Measurements from ENCODE around the gene UBXN2A.
"Not testable (repeated sequence)": the region's sequence is repeated elsewhere in the genome, so short reads cannot be mapped to it uniquely, and the experiment has no call there.

UBXN2A gene

GRCh38 chr2:24026233-24026632 is 86.0 kb downstream of the UBXN2A start:
- H2BK12ac ChIP-seq (ENCODE audit: low read length): no peak overlapping the region
- DNase-seq (ENCODE audit: low spot score): no peak
- H3K18ac ChIP-seq (ENCODE audit: low read length): no peak overlapping the region
- peak overlapping the region; percentile 19 for H2AFZ ChIP-seq (ENCODE audit: low read length)
- H3K27ac ChIP-seq (replicated peaks; ENCODE audit: low read length): no peak overlapping the region
- no peaks in the 10 kb centered on the region for H3K9me3 ChIP-seq (replicated peaks in 1 of 2; ENCODE audit: control insufficient read depth in 2 of 2, insufficient read depth in 1 of 2, low read depth in 1 of 2, low read length in 2 of 2)
- no peak overlapping the region for H2BK5ac ChIP-seq (ENCODE audit: low read length)
- H4K91ac ChIP-seq (ENCODE audit: low read depth, low read length, poor library complexity): no peak overlapping the region
- no peak overlapping the region for H3K9ac ChIP-seq (ENCODE audit: low read depth, low read length, poor library complexity)
- H3K23ac ChIP-seq (ENCODE audit: low read depth, low read length, poor library complexity): no peak overlapping the region
- H3K4ac ChIP-seq (ENCODE audit: low read length): no peak overlapping the region
- H3K27me3 ChIP-seq (ENCODE audit: control insufficient read depth in 3 of 3, insufficient read depth in 3 of 3, low read depth in 1 of 3, low read length in 3 of 3): no peaks in the 10 kb centered on the region
- no peak overlapping the region for H3K4me2 ChIP-seq (ENCODE audit: insufficient read depth, low read length, poor library complexity, severe bottlenecking)
- H3K79me1 ChIP-seq (ENCODE audit: low read depth, low read length): peaks cover 6% of the 10 kb centered on the region
- no peak overlapping the region for H3K4me3 ChIP-seq (ENCODE audit: low read length in 2 of 2)
- peaks cover 17 to 74% of the 10 kb centered on the region in 2 donors for H3K36me3 ChIP-seq (replicated peaks in 1 of 2; ENCODE audit: control insufficient read depth in 2 of 2, insufficient read depth in 2 of 2, low read length in 2 of 2)
- no peak overlapping the region for H2BK15ac ChIP-seq (ENCODE audit: low read length)
- no peak overlapping the region for H3K14ac ChIP-seq (ENCODE audit: low read length)
- no peak overlapping the region for H4K8ac ChIP-seq (ENCODE audit: low read depth, low read length)
- H2AK5ac ChIP-seq (ENCODE audit: low read depth, low read length): no peak overlapping the region
- WGBS, 2 donors (ENCODE audit: extremely low coverage in 2 of 2, insufficient read length in 2 of 2, insufficient replicate concordance in 1 of 2): no CpG with 5 or more reads among the region's 2 CpGs
- H2BK120ac ChIP-seq (ENCODE audit: low read depth, low read length): no peak overlapping the region
- peaks cover 4 to 18% of the 10 kb centered on the region in 2 donors for H3K4me1 ChIP-seq (ENCODE audit: control insufficient read depth in 2 of 2, insufficient read depth in 1 of 2, low read depth in 1 of 2, low read length in 2 of 2)

- Histone ChIP-seq H4K8ac (ENCODE audit: low read depth, low read length) (no peak overlapping the region), H3K18ac (ENCODE audit: low read length) (no peak overlapping the region), H3K27ac (replicated peaks; ENCODE audit: low read length) (no peak overlapping the region), H2AFZ (ENCODE audit: low read length) (no peak overlapping the region), H3K4me1 (ENCODE audit: control insufficient read depth in 2 of 2, insufficient read depth in 1 of 2, low read depth in 1 of 2, low read length in 2 of 2) (no peaks in the 10 kb centered on the region), H3K14ac (ENCODE audit: low read length) (no peak overlapping the region), H2BK15ac (ENCODE audit: low read length) (no peak overlapping the region), H3K23ac (ENCODE audit: low read depth, low read length, poor library complexity) (no peak overlapping the region), H3K9ac (ENCODE audit: low read depth, low read length, poor library complexity) (no peak overlapping the region), H2AK5ac (ENCODE audit: low read depth, low read length) (no peak overlapping the region), H3K36me3 (replicated peaks in 1 of 2; ENCODE audit: control insufficient read depth in 2 of 2, insufficient read depth in 2 of 2, low read length in 2 of 2) (peaks cover 11 to 60% of the 10 kb centered on the region in 2 donors), H3K4me3 (ENCODE audit: low read length in 2 of 2) (no peak overlapping the region), H3K4ac (ENCODE audit: low read length) (no peak overlapping the region), H2BK12ac (ENCODE audit: low read length) (no peak overlapping the region), H2BK120ac (ENCODE audit: low read depth, low read length) (no peak overlapping the region), H3K9me3 (replicated peaks in 1 of 2; ENCODE audit: control insufficient read depth in 2 of 2, insufficient read depth in 1 of 2, low read depth in 1 of 2, low read length in 2 of 2) (no peaks in the 10 kb centered on the region), H4K91ac (ENCODE audit: low read depth, low read length, poor library complexity) (no peak overlapping the region), H3K4me2 (ENCODE audit: insufficient read depth, low read length, poor library complexity, severe bottlenecking) (no peak overlapping the region), H2BK5ac (ENCODE audit: low read length) (no peak overlapping the region), H3K79me1 (ENCODE audit: low read depth, low read length) (no peaks in the 10 kb centered on the region), H3K27me3 (ENCODE audit: control insufficient read depth in 3 of 3, insufficient read depth in 3 of 3, low read depth in 1 of 3, low read length in 3 of 3) (no peaks in the 10 kb centered on the region)
- WGBS, 2 donors (ENCODE audit: extremely low coverage in 2 of 2, insufficient read length in 2 of 2, insufficient replicate concordance in 1 of 2): no CpG with 5 or more reads among the region's 9 CpGs
- no peak for DNase-seq (ENCODE audit: low spot score)
Observed at GRCh38 chr2:24038786-24039499, 98.7 kb downstream of the UBXN2A start.

GRCh38 chr2:24040511-24040910 is 100.2 kb downstream of the UBXN2A start:
- Histone ChIP-seq H2AK5ac (ENCODE audit: low read depth, low read length) (no peak overlapping the region), H4K91ac (ENCODE audit: low read depth, low read length, poor library complexity) (no peak overlapping the region), H3K9ac (ENCODE audit: low read depth, low read length, poor library complexity) (no peak overlapping the region), H4K8ac (ENCODE audit: low read depth, low read length) (no peak overlapping the region), H3K36me3 (replicated peaks in 1 of 2; ENCODE audit: control insufficient read depth in 2 of 2, insufficient read depth in 2 of 2, low read length in 2 of 2) (peaks cover 11 to 53% of the 10 kb centered on the region in 2 donors), H3K27me3 (ENCODE audit: control insufficient read depth in 3 of 3, insufficient read depth in 3 of 3, low read depth in 1 of 3, low read length in 3 of 3) (no peaks in the 10 kb centered on the region), H3K23ac (ENCODE audit: low read depth, low read length, poor library complexity) (no peak overlapping the region), H3K14ac (ENCODE audit: low read length) (no peak overlapping the region), H3K27ac (replicated peaks; ENCODE audit: low read length) (no peak overlapping the region), H3K18ac (ENCODE audit: low read length) (no peak overlapping the region), H2BK12ac (ENCODE audit: low read length) (no peak overlapping the region), H2BK5ac (ENCODE audit: low read length) (no peak overlapping the region), H3K4me2 (ENCODE audit: insufficient read depth, low read length, poor library complexity, severe bottlenecking) (no peak overlapping the region), H3K4ac (ENCODE audit: low read length) (no peak overlapping the region), H3K79me1 (ENCODE audit: low read depth, low read length) (no peaks in the 10 kb centered on the region), H3K4me3 (ENCODE audit: low read length in 2 of 2) (no peak overlapping the region), H2AFZ (ENCODE audit: low read length) (no peak overlapping the region), H3K9me3 (replicated peaks in 1 of 2; ENCODE audit: control insufficient read depth in 2 of 2, insufficient read depth in 1 of 2, low read depth in 1 of 2, low read length in 2 of 2) (no peaks in the 10 kb centered on the region), H2BK120ac (ENCODE audit: low read depth, low read length) (no peak overlapping the region), H2BK15ac (ENCODE audit: low read length) (no peak overlapping the region), H3K4me1 (ENCODE audit: control insufficient read depth in 2 of 2, insufficient read depth in 1 of 2, low read depth in 1 of 2, low read length in 2 of 2) (no peaks in the 10 kb centered on the region)
- WGBS, 2 donors (ENCODE audit: extremely low coverage in 2 of 2, insufficient read length in 2 of 2, insufficient replicate concordance in 1 of 2): no CpG with 5 or more reads among the region's 4 CpGs
- DNase-seq (ENCODE audit: low spot score): no peak

GRCh38 chr2:24043133-24043532 is 102.9 kb downstream of the UBXN2A start:
- not testable (repeated sequence) for H3K18ac ChIP-seq (ENCODE audit: low read length); H2BK5ac ChIP-seq (ENCODE audit: low read length); H2BK12ac ChIP-seq (ENCODE audit: low read length); H3K79me1 ChIP-seq (ENCODE audit: low read depth, low read length); H3K27ac ChIP-seq (replicated peaks; ENCODE audit: low read length); H3K23ac ChIP-seq (ENCODE audit: low read depth, low read length, poor library complexity); H3K4ac ChIP-seq (ENCODE audit: low read length); H3K9me3 ChIP-seq (replicated peaks in 1 of 2; ENCODE audit: control insufficient read depth in 2 of 2, insufficient read depth in 1 of 2, low read depth in 1 of 2, low read length in 2 of 2); H3K9ac ChIP-seq (ENCODE audit: low read depth, low read length, poor library complexity); H3K14ac ChIP-seq (ENCODE audit: low read length); H3K27me3 ChIP-seq (ENCODE audit: control insufficient read depth in 3 of 3, insufficient read depth in 3 of 3, low read depth in 1 of 3, low read length in 3 of 3); H3K4me1 ChIP-seq (ENCODE audit: control insufficient read depth in 2 of 2, insufficient read depth in 1 of 2, low read depth in 1 of 2, low read length in 2 of 2); H3K4me2 ChIP-seq (ENCODE audit: insufficient read depth, low read length, poor library complexity, severe bottlenecking); H3K4me3 ChIP-seq (ENCODE audit: low read length in 2 of 2); H2BK15ac ChIP-seq (ENCODE audit: low read length); H2AFZ ChIP-seq (ENCODE audit: low read length); H2BK120ac ChIP-seq (ENCODE audit: low read depth, low read length); H4K91ac ChIP-seq (ENCODE audit: low read depth, low read length, poor library complexity); DNase-seq (ENCODE audit: low spot score); H4K8ac ChIP-seq (ENCODE audit: low read depth, low read length); H2AK5ac ChIP-seq (ENCODE audit: low read depth, low read length)
- no CpG with 5 or more reads among the region's 6 CpGs for WGBS, 2 donors (ENCODE audit: extremely low coverage in 2 of 2, insufficient read length in 2 of 2, insufficient replicate concordance in 1 of 2)
- peaks cover 8 to 29% of the 10 kb centered on the region in 2 donors for H3K36me3 ChIP-seq (replicated peaks in 1 of 2; ENCODE audit: control insufficient read depth in 2 of 2, insufficient read depth in 2 of 2, low read length in 2 of 2)
